Measurements from ENCODE around the gene MPZL2.

The MPZL2 gene

DNA sequence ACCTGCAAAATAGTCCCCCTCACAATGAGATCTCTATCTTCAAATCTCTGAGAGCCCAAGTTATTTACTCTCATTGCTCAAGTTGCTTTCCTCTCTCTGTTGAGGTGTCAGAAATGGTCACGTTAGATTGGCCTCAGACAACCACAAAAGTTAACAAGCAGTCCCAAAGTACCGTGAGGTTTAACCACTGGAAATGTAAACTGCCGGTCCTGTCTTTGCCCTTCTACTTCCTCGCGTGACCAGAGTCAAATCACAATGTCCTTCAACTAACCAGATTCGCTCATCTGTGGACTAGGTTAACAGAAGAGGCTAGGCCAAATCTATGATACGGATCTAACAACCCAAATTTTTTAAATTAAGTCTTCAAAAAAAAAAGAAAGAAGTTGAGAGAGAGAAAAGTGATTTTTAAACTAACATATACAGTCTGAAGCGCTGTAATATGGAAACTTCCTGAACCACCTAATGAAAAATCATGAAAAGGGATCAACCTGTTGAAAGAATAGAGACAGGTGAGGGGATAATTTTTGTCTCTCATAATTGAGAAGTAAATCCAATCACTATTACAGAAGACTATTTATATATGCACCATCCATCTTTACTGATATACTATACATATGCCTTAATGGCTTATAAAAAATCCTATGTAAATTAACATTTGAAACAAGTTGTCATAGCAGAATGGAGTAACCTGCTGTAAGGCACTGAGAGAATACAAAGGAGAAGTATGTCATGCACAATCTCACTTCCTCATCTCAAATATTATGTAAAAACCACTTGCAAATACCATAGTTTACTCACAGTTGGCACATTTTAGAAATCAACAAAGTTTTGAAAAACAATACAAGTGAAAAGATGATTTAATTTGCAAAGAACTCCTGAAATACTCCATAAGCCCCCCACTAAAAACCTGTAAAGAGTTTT lies 36.0 kb downstream of the MPZL2 start:
- ChIA-PET CTCF (no interaction called here), POLR2A (ENCODE audit: low non-redundant PET) (no interaction called here)
- no peak for DNase-seq (ENCODE audit: low spot score)
- H3K27ac ChIP-seq = no peak overlapping the region
- TF ChIP-seq, protein P1, sequence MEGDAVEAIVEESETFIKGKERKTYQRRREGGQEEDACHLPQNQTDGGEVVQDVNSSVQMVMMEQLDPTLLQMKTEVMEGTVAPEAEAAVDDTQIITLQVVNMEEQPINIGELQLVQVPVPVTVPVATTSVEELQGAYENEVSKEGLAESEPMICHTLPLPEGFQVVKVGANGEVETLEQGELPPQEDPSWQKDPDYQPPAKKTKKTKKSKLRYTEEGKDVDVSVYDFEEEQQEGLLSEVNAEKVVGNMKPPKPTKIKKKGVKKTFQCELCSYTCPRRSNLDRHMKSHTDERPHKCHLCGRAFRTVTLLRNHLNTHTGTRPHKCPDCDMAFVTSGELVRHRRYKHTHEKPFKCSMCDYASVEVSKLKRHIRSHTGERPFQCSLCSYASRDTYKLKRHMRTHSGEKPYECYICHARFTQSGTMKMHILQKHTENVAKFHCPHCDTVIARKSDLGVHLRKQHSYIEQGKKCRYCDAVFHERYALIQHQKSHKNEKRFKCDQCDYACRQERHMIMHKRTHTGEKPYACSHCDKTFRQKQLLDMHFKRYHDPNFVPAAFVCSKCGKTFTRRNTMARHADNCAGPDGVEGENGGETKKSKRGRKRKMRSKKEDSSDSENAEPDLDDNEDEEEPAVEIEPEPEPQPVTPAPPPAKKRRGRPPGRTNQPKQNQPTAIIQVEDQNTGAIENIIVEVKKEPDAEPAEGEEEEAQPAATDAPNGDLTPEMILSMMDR (conservative IDR thresholded peaks at IDR 0.05; ENCODE audit: low read depth) = no peak

DNA sequence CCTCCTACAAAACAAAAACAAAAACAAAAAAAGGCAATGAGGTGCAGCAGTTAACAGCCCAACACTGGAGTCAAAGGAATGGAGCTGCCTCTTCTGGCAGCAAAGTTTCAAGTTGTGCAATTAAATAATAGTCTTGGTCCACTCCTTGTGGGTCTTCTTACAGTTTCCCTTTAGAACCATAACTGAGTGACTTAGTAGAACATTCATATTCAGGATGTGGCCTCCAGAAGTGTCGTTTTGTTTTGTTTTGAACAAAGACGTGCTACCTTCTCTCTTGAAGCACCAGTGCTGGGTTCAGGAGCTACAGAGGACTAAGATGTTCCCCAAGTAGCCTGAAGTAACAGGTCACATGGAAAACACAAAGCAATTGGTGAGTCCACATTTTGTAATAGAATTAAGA lies 37.3 kb downstream of the MPZL2 start:
- ChIA-PET POLR2A (ENCODE audit: low non-redundant PET) (interaction anchor here (0.6 kb wide), 1 partner anchor 516 kb away, joined by 4 read pairs; no protein-coding TSS in a partner anchor), CTCF (interaction anchor here (0.6 to 1.1 kb wide), 3 partner anchors 10 to 213 kb away, joined by 4 to 6 read pairs (median 5); no protein-coding TSS in a partner anchor)
- H3K27ac ChIP-seq = no peak overlapping the region
- DNase-seq (ENCODE audit: low spot score) = no peak
- TF ChIP-seq, protein P1 (conservative IDR thresholded peaks at IDR 0.05; ENCODE audit: low read depth) = no peak

DNA sequence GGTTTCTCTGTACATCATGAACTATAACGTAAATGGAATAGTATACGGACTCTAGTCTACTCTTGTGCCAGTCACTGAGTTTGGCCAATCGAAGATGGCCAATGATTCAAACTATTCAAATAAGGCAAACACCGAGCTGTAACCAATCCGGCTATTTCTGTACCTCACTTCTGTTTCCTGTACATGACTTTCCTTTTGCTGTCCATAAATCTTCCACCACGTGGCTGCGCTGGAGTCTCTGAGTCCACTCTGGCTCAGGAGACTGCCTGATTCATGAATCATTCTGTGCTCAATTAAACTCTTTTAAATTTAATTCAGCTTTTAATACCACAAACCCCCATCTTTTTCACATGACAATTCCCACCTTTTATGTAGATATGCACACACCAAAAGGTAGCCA lies 37.8 kb downstream of the MPZL2 start:
- no peak for DNase-seq (ENCODE audit: low spot score)
- TF ChIP-seq, protein P1 (conservative IDR thresholded peaks at IDR 0.05; ENCODE audit: low read depth) = no peak
- no peak overlapping the region for H3K27ac ChIP-seq
- ChIA-PET CTCF (interaction anchor here (0.8 to 1.1 kb wide), 2 partner anchors 10 to 28 kb away, joined by 4 to 6 read pairs; no protein-coding TSS in a partner anchor), POLR2A (ENCODE audit: low non-redundant PET) (no interaction called here)

DNA sequence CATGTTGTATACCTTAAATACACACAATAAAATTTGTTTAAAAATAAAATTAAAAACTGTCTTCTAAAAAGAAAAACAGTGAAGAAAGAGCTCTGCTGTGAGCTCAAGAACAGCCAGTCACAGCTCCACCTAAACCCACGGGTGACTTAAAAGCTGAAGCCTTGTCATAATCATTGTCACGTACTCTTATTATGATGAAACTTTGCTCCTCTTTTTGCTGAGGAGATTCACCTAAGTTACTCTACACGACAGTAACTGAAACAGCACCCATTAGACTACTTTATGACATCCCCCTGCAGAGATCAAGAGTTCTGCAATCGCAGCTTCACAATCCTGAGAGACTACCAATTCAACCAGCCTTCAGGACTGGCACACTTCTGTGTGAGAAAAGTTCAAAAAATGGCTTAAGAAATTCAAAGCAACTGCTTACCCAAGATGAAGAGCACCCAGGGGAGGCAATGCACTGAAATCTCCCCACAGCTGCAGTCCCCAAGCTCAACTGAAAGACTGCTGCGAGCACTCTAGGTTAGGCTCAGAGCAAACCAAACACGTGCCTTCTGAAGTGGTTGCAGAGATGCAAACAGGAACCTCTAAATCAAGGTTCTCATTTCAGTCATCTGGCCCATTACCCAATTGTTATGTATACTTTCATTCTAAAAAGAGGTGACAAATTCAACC lies 39.4 kb downstream of the MPZL2 start, which contains the start of gene JAML:
Gene JAML, minus strand, starts transcription at position 501 of the 678 bp plus-strand sequence. CDS start 10,145 bp downstream, outside the sequence.
- ChIA-PET POLR2A (ENCODE audit: low non-redundant PET) (no interaction called here), CTCF (interaction anchor here (0.6 kb wide), 1 partner anchor 26 kb away, joined by 4 read pairs; no protein-coding TSS in a partner anchor)
- TF ChIP-seq, protein P1 (conservative IDR thresholded peaks at IDR 0.05; ENCODE audit: low read depth) = no peak
- no peak within 1 kb of the TSS for H3K27ac ChIP-seq
- no peak for DNase-seq (ENCODE audit: low spot score)

DNA sequence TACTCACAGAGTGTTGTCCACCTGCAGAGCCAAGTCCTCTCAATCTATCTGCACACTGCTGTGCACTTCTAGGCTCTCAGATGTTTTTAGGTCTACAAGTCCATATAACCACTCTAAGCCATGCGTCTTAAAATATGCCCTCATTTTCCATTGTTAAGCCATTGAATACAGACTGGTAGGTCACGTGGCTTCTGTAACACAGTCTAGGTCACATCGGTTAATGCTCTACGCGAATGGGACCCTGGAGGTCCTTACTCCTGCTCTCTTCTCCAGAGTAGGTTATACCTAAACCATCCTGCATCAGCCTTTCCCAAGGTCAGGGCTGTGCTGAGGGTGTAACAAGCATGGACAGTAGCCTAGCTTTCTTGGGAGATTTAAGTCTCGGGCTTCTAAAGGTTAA lies 40.1 kb downstream of the MPZL2 start:
- CTCF ChIA-PET = interaction anchor here (0.6 to 0.7 kb wide), 2 partner anchors 25 to 28 kb away, joined by 3 to 4 read pairs; partner anchors contain the start of gene MPZL3
- POLR2A ChIA-PET (ENCODE audit: low non-redundant PET) = no interaction called here

DNA sequence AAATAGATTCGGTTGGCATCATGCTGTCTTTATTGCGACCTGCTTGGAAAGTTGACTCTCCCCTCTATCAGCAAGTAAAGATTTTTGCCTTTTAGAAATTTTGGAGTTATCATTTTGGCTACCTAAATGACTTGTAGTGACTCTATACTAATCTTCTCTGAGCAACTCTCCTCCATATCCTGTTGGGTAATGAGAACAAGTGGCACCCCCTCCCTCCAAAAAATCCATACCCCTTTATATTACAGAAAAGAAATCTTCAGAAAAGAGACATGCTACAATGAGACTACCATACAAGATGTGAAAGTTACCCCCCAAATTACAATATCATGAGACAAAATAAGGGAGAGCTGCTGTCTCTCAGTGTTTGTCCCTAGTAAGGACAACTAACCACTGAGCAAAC lies 40.5 kb downstream of the MPZL2 start:
- DNase-seq (ENCODE audit: low spot score) = no peak
- TF ChIP-seq, protein P1 (conservative IDR thresholded peaks at IDR 0.05; ENCODE audit: low read depth) = no peak
- CTCF ChIA-PET = interaction anchor here (0.7 kb wide), 1 partner anchor 28 kb away, joined by 3 read pairs; the partner anchor contains the start of gene MPZL3
- H3K27ac ChIP-seq = no peak overlapping the region
- POLR2A ChIA-PET (ENCODE audit: low non-redundant PET) = no interaction called here

More for the DNA sequence above, 40.1 kb downstream of the MPZL2 start:
- DNase-seq (ENCODE audit: low spot score) = no peak
- no peak overlapping the region for H3K27ac ChIP-seq
- TF ChIP-seq, protein P1 (conservative IDR thresholded peaks at IDR 0.05; ENCODE audit: low read depth) = no peak
